ENCODE results near the gene EIF3J. TPM values are rescaled to one million over a fixed set of nuclear protein-coding genes. Genes with fewer than 3 reads are reported as not detected.
"Not testable (repeated sequence)": the region's sequence is repeated elsewhere in the genome, so short reads cannot be mapped to it uniquely, and the experiment has no call there.

EIF3J gene
- total RNA-seq, 4 donors from 2014 or later, result 10.5 to 68.1 (median 45.4) TPM

- Histone ChIP-seq H3K4me3 (no peak overlapping the region), H3K9me3 (no peaks in the 10 kb centered on the region), H3K27ac (no peak overlapping the region), H3K36me3 (peaks cover 0 to 3% of the 10 kb centered on the region in 2 donors), H3K4me1 (no peaks in the 10 kb centered on the region), H3K27me3 (no peaks in the 10 kb centered on the region)
- TF ChIP-seq POLR2A (IDR thresholded peaks at IDR 0.05) (no peak), CTCF (IDR thresholded peaks at IDR 0.05) (no peak)
- intact Hi-C loops (cut with DNase I; ENCODE audit: low total_unique reads), result no loop called here
- no peak for DNase-seq
These were observed 11.9 kb upstream of the EIF3J start for GRCh38 chr15:44525018-44525417.

GRCh38 chr15:44527241-44527640 lies 9.7 kb upstream of the EIF3J start:
- Histone ChIP-seq H3K4me1 (no peaks in the 10 kb centered on the region), H3K4me3 (no peak overlapping the region), H3K27me3 (no peaks in the 10 kb centered on the region), H3K36me3 (peaks cover 0 to 3% of the 10 kb centered on the region in 2 donors), H3K27ac (no peak overlapping the region), H3K9me3 (no peaks in the 10 kb centered on the region)
- TF ChIP-seq POLR2A (IDR thresholded peaks at IDR 0.05) (no peak), CTCF (IDR thresholded peaks at IDR 0.05) (no peak)
- DNase-seq, result no peak
- intact Hi-C loops (cut with DNase I; ENCODE audit: low total_unique reads), result no loop called here

- intact Hi-C loops (cut with DNase I; ENCODE audit: low total_unique reads), result no loop called here
- H3K27me3 ChIP-seq, result no peaks in the 10 kb centered on the region
- no peak for TF ChIP-seq CTCF (IDR thresholded peaks at IDR 0.05)
- no peak for TF ChIP-seq POLR2A (IDR thresholded peaks at IDR 0.05)
These were observed 6.9 kb upstream of the EIF3J start for GRCh38 chr15:44529864-44530604.

GRCh38 chr15:44530653-44531052 lies 6.3 kb upstream of the EIF3J start:
- intact Hi-C loops (cut with DNase I; ENCODE audit: low total_unique reads), result no loop called here
- H3K36me3 ChIP-seq, result peaks cover 0 to 3% of the 10 kb centered on the region in 2 donors
- H3K27ac ChIP-seq, result no peak overlapping the region
- H3K9me3 ChIP-seq, result no peaks in the 10 kb centered on the region
- TF ChIP-seq CTCF (IDR thresholded peaks at IDR 0.05) (no peak), POLR2A (IDR thresholded peaks at IDR 0.05) (no peak)
- no peak overlapping the region for H3K4me3 ChIP-seq
- peaks cover 0 to 6% of the 10 kb centered on the region in 2 donors for H3K4me1 ChIP-seq
- DNase-seq, result no peak
- H3K27me3 ChIP-seq, result no peaks in the 10 kb centered on the region

More at GRCh38 chr15:44529864-44530604, 6.9 kb upstream of the EIF3J start:
- H3K36me3 ChIP-seq, result peaks cover 0 to 3% of the 10 kb centered on the region in 2 donors
- H3K27ac ChIP-seq, result no peak overlapping the region
- no peak for DNase-seq
- H3K4me3 ChIP-seq, result no peak overlapping the region
- H3K4me1 ChIP-seq, result no peaks in the 10 kb centered on the region
- no peaks in the 10 kb centered on the region for H3K9me3 ChIP-seq

GRCh38 chr15:44532275-44532674 lies 4.7 kb upstream of the EIF3J start:
- H3K4me3 ChIP-seq; H3K9me3 ChIP-seq; H3K4me1 ChIP-seq; intact Hi-C loops (cut with DNase I; ENCODE audit: low total_unique reads); H3K27me3 ChIP-seq; H3K36me3 ChIP-seq; H3K27ac ChIP-seq; DNase-seq: not testable (repeated sequence)
